Subcutaneous adipose tissue (tissue), 4 donors: ENCODE measurements around the gene C14orf93. TPM values are rescaled to one million over a fixed set of nuclear protein-coding genes. Genes with fewer than 3 reads are reported as not detected.

Source experiments
- CTCF ChIP-seq: fragments of 450-650 bp; IDR thresholded peaks from one replicate; pipeline ENCODE4 v1.5.1; 2016; ENCODE audit warnings: low read depth, mild to moderate bottlenecking, control low read depth, antibody characterized with exemption, moderate library complexity
- total RNA-seq, 4 donors: library from RNA; depleted of rRNA; stranded (reverse); fragments of >200 nt; gene quantifications; one replicate each; pipeline ENCODE4 v1.1.0, GENCODE V29; 2016

The C14orf93 gene
- total RNA-seq, 4 donors from 2014 or later = 6.8 to 13.9 (median 12.3) TPM

GRCh38 chr14:22977684-22978486, 32.1 kb downstream of the C14orf93 start:
- no peak for TF ChIP-seq CTCF

GRCh38 chr14:22977434-22977683, 32.6 kb downstream of the C14orf93 start:
- TF ChIP-seq CTCF = no peak

- no peak for TF ChIP-seq CTCF
Measured at GRCh38 chr14:22976620-22977433, 33.1 kb downstream of the C14orf93 start.

GRCh38 chr14:22974530-22975313, 35.2 kb downstream of the C14orf93 start:
- no peak for TF ChIP-seq CTCF

GRCh38 chr14:22973217-22974032, 36.5 kb downstream of the C14orf93 start:
- TF ChIP-seq CTCF = no peak

GRCh38 chr14:22972313-22972930, 37.5 kb downstream of the C14orf93 start:
- no peak for TF ChIP-seq CTCF
